DMS153 treated with DMSO at 0.1 percent for 48 hours (cell line): ENCODE measurements around the gene TAB2.
A peak's percentile ranks its signal among the peaks of the same experiment; 100 is the strongest.
"Not testable (repeated sequence)": the region's sequence is repeated elsewhere in the genome, so short reads cannot be mapped to it uniquely, and the experiment has no call there.

Experiments
- DNase-seq: peaks from one replicate; lab custom pipeline; 2025; ENCODE audit not compliant: unreplicated experiment; lab: John Stamatoyannopoulos, UW

TAB2 gene

GRCh38 chr6:149311766-149312165 lies 5.7 kb upstream of the TAB2 start:
- no peak for DNase-seq

- no peak for DNase-seq
These were observed 4.4 kb upstream of the TAB2 start for GRCh38 chr6:149313070-149313469.

GRCh38 chr6:149313861-149314260 lies 3.7 kb upstream of the TAB2 start:
- DNase-seq = no peak

- DNase-seq = no peak
These were observed 3.1 kb upstream of the TAB2 start for GRCh38 chr6:149314325-149314905.

- DNase-seq = no peak
These were observed 1.3 kb upstream of the TAB2 start for GRCh38 chr6:149316108-149316727.

GRCh38 chr6:149316740-149317643 lies 520 bp upstream of the TAB2 start:
- peak; percentile 81 for DNase-seq

- no peak for DNase-seq
These were observed 1.2 kb downstream of the TAB2 start for GRCh38 chr6:149318581-149319286.

- no peak for DNase-seq
These were observed 1.9 kb downstream of the TAB2 start for GRCh38 chr6:149319422-149319821.

GRCh38 chr6:149320016-149320415 lies 2.5 kb downstream of the TAB2 start:
- DNase-seq = not testable (repeated sequence)

GRCh38 chr6:149320796-149321195 lies 3.3 kb downstream of the TAB2 start:
- DNase-seq = no peak

- DNase-seq = no peak
These were observed 5.8 kb downstream of the TAB2 start for GRCh38 chr6:149323353-149323752.

- no peak for DNase-seq
These were observed 6.4 kb downstream of the TAB2 start for GRCh38 chr6:149323925-149324324.

GRCh38 chr6:149324428-149324827 lies 6.9 kb downstream of the TAB2 start:
- DNase-seq = no peak

GRCh38 chr6:149325648-149326236 lies 8.2 kb downstream of the TAB2 start:
- DNase-seq = no peak

- no peak for DNase-seq
These were observed 10.1 kb downstream of the TAB2 start for GRCh38 chr6:149327638-149328037.

GRCh38 chr6:149328083-149328482 lies 10.6 kb downstream of the TAB2 start:
- no peak for DNase-seq

GRCh38 chr6:149329529-149329928 lies 12.0 kb downstream of the TAB2 start:
- no peak for DNase-seq

- no peak for DNase-seq
These were observed 12.6 kb downstream of the TAB2 start for GRCh38 chr6:149330133-149330532.

- DNase-seq = no peak
These were observed 13.7 kb downstream of the TAB2 start for GRCh38 chr6:149331043-149331807.

GRCh38 chr6:149331871-149332270 lies 14.4 kb downstream of the TAB2 start:
- DNase-seq = no peak
